ENCODE measurements around the gene CMTM7.
"Not testable (repeated sequence)": the region's sequence is repeated elsewhere in the genome, so short reads cannot be mapped to it uniquely, and the experiment has no call there.

Gene CMTM7

GRCh38 chr3:32438596-32439344 is 47.1 kb downstream of the CMTM7 start:
- no peak for DNase-seq (ENCODE audit: low read depth)

GRCh38 chr3:32439421-32439820 is 47.8 kb downstream of the CMTM7 start:
- not testable (repeated sequence) for DNase-seq (ENCODE audit: low read depth)

GRCh38 chr3:32440611-32441350 is 49.1 kb downstream of the CMTM7 start:
- no peak for DNase-seq (ENCODE audit: low read depth)

- DNase-seq (ENCODE audit: low read depth), result no peak
Measured at GRCh38 chr3:32442766-32443165, 51.1 kb downstream of the CMTM7 start.

- DNase-seq (ENCODE audit: low read depth), result no peak
Measured at GRCh38 chr3:32443478-32443877, 51.8 kb downstream of the CMTM7 start.

GRCh38 chr3:32447865-32448400 is 56.3 kb downstream of the CMTM7 start:
- DNase-seq (ENCODE audit: low read depth), result no peak

GRCh38 chr3:32448686-32449474 is 57.2 kb downstream of the CMTM7 start:
- no peak for DNase-seq (ENCODE audit: low read depth)

- DNase-seq (ENCODE audit: low read depth), result no peak
Measured at GRCh38 chr3:32449691-32450090, 58.0 kb downstream of the CMTM7 start.

- DNase-seq (ENCODE audit: low read depth), result no peak
Measured at GRCh38 chr3:32450426-32450825, 58.8 kb downstream of the CMTM7 start.

- DNase-seq (ENCODE audit: low read depth), result no peak
Measured at GRCh38 chr3:32450992-32451659, 59.5 kb downstream of the CMTM7 start.

- DNase-seq (ENCODE audit: low read depth), result no peak
Measured at GRCh38 chr3:32452009-32452408, 60.4 kb downstream of the CMTM7 start.

- no peak for DNase-seq (ENCODE audit: low read depth)
Measured at GRCh38 chr3:32453346-32453745, 61.7 kb downstream of the CMTM7 start.

- DNase-seq (ENCODE audit: low read depth), result no peak
Measured at GRCh38 chr3:32454111-32454510, 62.5 kb downstream of the CMTM7 start.

- no peak for DNase-seq (ENCODE audit: low read depth)
Measured at GRCh38 chr3:32454731-32455608, 63.3 kb downstream of the CMTM7 start.

- no peak for DNase-seq (ENCODE audit: low read depth)
Measured at GRCh38 chr3:32455609-32456428, 64.2 kb downstream of the CMTM7 start.

GRCh38 chr3:32456429-32457130 is 64.9 kb downstream of the CMTM7 start:
- DNase-seq (ENCODE audit: low read depth), result no peak

GRCh38 chr3:32457971-32458471 is 66.4 kb downstream of the CMTM7 start:
- no peak for DNase-seq (ENCODE audit: low read depth)

- DNase-seq (ENCODE audit: low read depth), result no peak
Measured at GRCh38 chr3:32459450-32459849, 67.8 kb downstream of the CMTM7 start.

Data from stimulated activated CD8-positive, alpha-beta memory T cell treated with anti-CD3 and anti-CD28 coated beads, Interleukin-15, amount 100 ng/mL, for 24 hours (primary cell).